Activated CD4-positive, alpha-beta T cell treated with anti-CD3 and anti-CD28 coated beads, Interleukin-2, amount 50 U/mL, for 24 hours (primary cell): ENCODE data around the gene FUS.
"Not testable (repeated sequence)": the region's sequence is repeated elsewhere in the genome, so short reads cannot be mapped to it uniquely, and the experiment has no call there.

ENCODE experiments used
- DNase-seq, 2 donors: peaks; one replicate each; pipeline ENCODE4 v3.0.0-alpha.2; 2020; ENCODE audit warnings: low read depth in 1 of 2, low spot score in 1 of 2

Gene FUS

GRCh38 chr16:31185339-31185738 lies 5.4 kb downstream of the FUS start:
- DNase-seq = no peak

- no peak for DNase-seq
These were observed 6.2 kb downstream of the FUS start for GRCh38 chr16:31186176-31186575.

GRCh38 chr16:31186930-31187807 lies 7.2 kb downstream of the FUS start:
- DNase-seq = no peak

GRCh38 chr16:31187808-31188189 lies 7.9 kb downstream of the FUS start:
- DNase-seq = no peak

GRCh38 chr16:31188450-31189411 lies 8.8 kb downstream of the FUS start:
- no peak for DNase-seq

- DNase-seq = no peak
These were observed 9.5 kb downstream of the FUS start for GRCh38 chr16:31189412-31189778.

GRCh38 chr16:31190061-31190460 lies 10.1 kb downstream of the FUS start:
- no peak for DNase-seq

- no peak for DNase-seq
These were observed 11.0 kb downstream of the FUS start for GRCh38 chr16:31190818-31191444.

GRCh38 chr16:31191697-31192428 lies 11.9 kb downstream of the FUS start:
- DNase-seq = no peak

- DNase-seq = no peak
These were observed 13.1 kb downstream of the FUS start for GRCh38 chr16:31192856-31193642.

GRCh38 chr16:31193874-31194273 lies 13.9 kb downstream of the FUS start:
- no peak for DNase-seq

- no peak for DNase-seq
These were observed 15.0 kb downstream of the FUS start for GRCh38 chr16:31194898-31195297.

GRCh38 chr16:31195861-31196260 lies 15.9 kb downstream of the FUS start:
- DNase-seq = not testable (repeated sequence)

- DNase-seq = no peak
These were observed 16.6 kb downstream of the FUS start for GRCh38 chr16:31196324-31197088.

- DNase-seq = no peak
These were observed 18.4 kb downstream of the FUS start for GRCh38 chr16:31198207-31198882.

GRCh38 chr16:31199430-31200041 lies 19.6 kb downstream of the FUS start:
- DNase-seq = no peak

- not testable (repeated sequence) for DNase-seq
These were observed 20.2 kb downstream of the FUS start for GRCh38 chr16:31200111-31200510.

- no peak for DNase-seq
These were observed 21.1 kb downstream of the FUS start for GRCh38 chr16:31200821-31201568.
